GM10266 (cell line): Measurements from ENCODE around the gene NPPC.

Experiments
- DNase-seq: peaks from one replicate; pipeline ENCODE4 v3.0.0; 2012; ENCODE audit errors: extremely low spot score
- CTCF ChIP-seq: IDR thresholded peaks from 2 replicates; pipeline ENCODE4 v1.5.1; 2012; ENCODE audit warnings: mild to moderate bottlenecking, low read depth; ENCODE audit not compliant: control insufficient read depth, insufficient read depth; ENCODE audit errors: missing control alignments

The NPPC gene

GRCh38 chr2:231920366-231920765 is 5.8 kb downstream of the NPPC start:
- no peak for DNase-seq
- TF ChIP-seq CTCF: no peak

GRCh38 chr2:231919341-231920035 is 6.7 kb downstream of the NPPC start:
- no peak for TF ChIP-seq CTCF

GRCh38 chr2:231918501-231919330 is 7.5 kb downstream of the NPPC start:
- no peak for DNase-seq
- TF ChIP-seq CTCF: no peak

More at GRCh38 chr2:231919341-231920035, 6.7 kb downstream of the NPPC start:
- DNase-seq: no peak

- DNase-seq: no peak
- TF ChIP-seq CTCF: no peak
These were observed 8.7 kb downstream of the NPPC start for GRCh38 chr2:231917280-231918066.

- TF ChIP-seq CTCF: no peak
- DNase-seq: no peak
These were observed 12.0 kb downstream of the NPPC start for GRCh38 chr2:231914077-231914690.

- TF ChIP-seq CTCF: no peak
- no peak for DNase-seq
These were observed 14.8 kb downstream of the NPPC start for GRCh38 chr2:231911381-231911780.
